AG04449 (cell line): ENCODE measurements around the gene CRACDL.

Experiments
- CTCF ChIA-PET: fragments of 350-600 bp; formaldehyde crosslinking; extraction: SDS; loops from one replicate; lab custom pipeline; 2021; ENCODE audit warnings: antibody characterized with exemption; lab: Yijun Ruan, JAX
- POLR2A ChIA-PET: fragments of 400-600, 350-600 bp; formaldehyde crosslinking; extraction: SDS; loops from one replicate; lab custom pipeline; 2020; ENCODE audit warnings: antibody characterized with exemption, inconsistent platforms; lab: Yijun Ruan, JAX
- DNase-seq: peaks from one replicate; pipeline ENCODE4 v3.0.0-alpha.2; 2010; ENCODE audit warnings: low read depth, low spot score
- H3K4me3 ChIP-seq: 2 replicates; pipeline ENCODE4 v1.5.1; 2011; ENCODE audit warnings: low read depth, mild to moderate bottlenecking, control low read depth, low read length
- CTCF ChIP-seq: IDR thresholded peaks from one replicate; pipeline ENCODE4 v1.5.1; 2011; ENCODE audit warnings: mild to moderate bottlenecking, moderate library complexity, low read length, control low read depth, inconsistent platforms; ENCODE audit not compliant: insufficient read depth; ENCODE audit errors: missing control alignments

The CRACDL gene

DNA sequence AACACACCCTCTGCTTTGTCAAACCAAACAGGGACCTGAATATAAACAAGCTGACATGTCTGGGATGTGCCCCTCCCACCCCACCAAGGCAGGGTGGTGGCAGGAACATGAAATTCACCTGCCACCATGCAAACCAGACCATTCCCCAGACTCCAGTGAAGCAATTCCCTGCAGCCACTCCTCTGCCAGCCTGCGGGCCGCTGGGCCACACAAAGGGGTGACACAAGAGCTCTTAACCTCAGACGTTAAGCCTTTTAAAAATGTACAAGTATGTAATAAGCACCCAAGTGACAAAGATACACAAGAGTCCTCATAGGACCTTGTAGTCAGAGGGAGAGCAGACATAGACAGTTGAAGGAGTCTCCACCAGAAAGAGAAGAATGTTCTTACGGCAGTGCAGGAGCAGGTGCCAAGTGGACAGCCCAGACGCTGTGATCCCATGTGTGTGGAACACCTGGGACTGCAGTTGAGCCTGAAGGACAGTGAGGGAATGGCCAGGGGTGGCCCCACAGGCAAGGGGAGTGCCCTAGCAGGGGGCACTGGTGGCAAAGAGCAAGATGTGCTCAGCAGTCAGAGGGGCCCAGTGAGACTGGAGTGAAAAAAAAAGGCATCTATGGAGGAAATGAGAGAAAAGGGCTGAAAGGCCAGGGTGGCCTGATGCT lies 36.9 kb downstream of the CRACDL start:
- ChIA-PET CTCF (no interaction called here), POLR2A (no interaction called here)
- DNase-seq: no peak
- TF ChIP-seq CTCF: no peak
- no peak overlapping the region for H3K4me3 ChIP-seq

- no peak for DNase-seq
- TF ChIP-seq CTCF: no peak
- CTCF ChIA-PET: no interaction called here
- POLR2A ChIA-PET: no interaction called here
- no peak overlapping the region for H3K4me3 ChIP-seq
These were observed 37.6 kb downstream of the CRACDL start for GRCh38 chr2:98898423-98898841.

DNA sequence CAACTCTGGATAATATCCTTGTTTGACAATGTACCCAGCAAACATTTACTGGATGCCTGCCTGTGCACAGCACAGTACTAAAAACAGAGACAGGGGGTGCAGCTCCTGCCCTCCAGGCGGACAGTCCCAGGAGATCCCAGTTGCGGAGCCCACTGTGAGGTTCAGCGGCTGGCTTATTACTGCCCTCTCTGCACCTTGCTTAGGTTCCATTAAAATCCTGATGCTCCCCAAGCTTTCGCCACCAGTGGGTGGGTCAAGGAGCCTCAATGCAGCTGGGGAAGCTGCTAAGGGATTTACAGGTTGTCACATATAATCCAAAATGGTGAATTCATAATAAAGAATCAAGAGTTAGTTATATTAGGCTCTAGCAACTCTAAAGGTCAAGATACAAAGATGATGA lies 38.3 kb downstream of the CRACDL start:
- no peak for DNase-seq
- no peak for TF ChIP-seq CTCF
- ChIA-PET POLR2A (interaction anchor here (0.5 kb wide), 1 partner anchor 32 kb away, joined by 4 read pairs; no protein-coding TSS in a partner anchor), CTCF (no interaction called here)
- H3K4me3 ChIP-seq: no peak overlapping the region

DNA sequence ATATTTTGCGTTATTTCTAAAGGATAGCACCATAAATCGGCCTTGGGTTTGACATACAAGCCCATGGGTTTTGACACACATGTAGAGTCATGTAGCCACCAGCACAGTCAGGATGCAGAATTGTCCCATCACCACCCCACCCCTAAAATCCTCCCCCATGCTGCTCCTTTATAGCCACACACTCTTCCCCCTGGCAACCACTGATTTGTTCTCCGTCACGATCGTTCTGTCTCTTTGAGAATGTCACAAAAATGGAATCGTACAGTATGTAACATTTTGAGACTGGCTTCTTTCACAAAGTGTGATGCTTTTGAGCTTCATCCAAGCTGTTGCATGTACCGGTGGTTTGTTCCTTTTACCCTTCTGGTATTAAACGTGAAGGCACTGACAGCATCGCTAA lies 39.1 kb downstream of the CRACDL start:
- CTCF ChIA-PET: no interaction called here

GRCh38 chr2:98896416-98896815 lies 39.6 kb downstream of the CRACDL start:
- TF ChIP-seq CTCF: no peak
- POLR2A ChIA-PET: no interaction called here
- H3K4me3 ChIP-seq: no peak overlapping the region
- DNase-seq: no peak
- CTCF ChIA-PET: no interaction called here

More for the DNA sequence above, 39.1 kb downstream of the CRACDL start:
- TF ChIP-seq CTCF: no peak
- H3K4me3 ChIP-seq: no peak overlapping the region
- POLR2A ChIA-PET: interaction anchor here (0.5 kb wide), 1 partner anchor 32 kb away, joined by 4 read pairs; no protein-coding TSS in a partner anchor
- DNase-seq: no peak

DNA sequence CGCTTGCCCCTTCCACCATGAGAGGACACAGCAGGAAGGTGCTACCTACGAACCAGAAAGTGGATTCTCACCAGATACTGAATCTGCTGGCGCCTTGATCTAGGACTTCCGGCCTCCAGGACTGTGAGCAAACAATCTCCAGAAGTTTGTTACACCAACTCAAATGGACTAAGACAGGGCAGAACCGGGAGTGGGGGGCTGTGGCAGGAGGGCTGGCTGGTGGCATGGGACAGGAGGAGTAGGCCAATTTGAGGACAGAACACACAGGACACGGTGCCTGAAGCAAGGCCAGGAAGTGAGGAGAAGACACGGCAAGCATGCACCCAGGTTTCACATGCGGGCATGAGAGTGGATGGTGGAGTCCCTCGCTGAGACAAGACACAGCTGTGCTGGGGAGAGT lies 40.1 kb downstream of the CRACDL start:
- TF ChIP-seq CTCF: no peak
- CTCF ChIA-PET: no interaction called here

More for the DNA sequence above, 40.1 kb downstream of the CRACDL start:
- no peak overlapping the region for H3K4me3 ChIP-seq
- no peak for DNase-seq
- POLR2A ChIA-PET: no interaction called here
